Measurements from ENCODE around the gene WDR6. TPM values are rescaled to one million over a fixed set of nuclear protein-coding genes. Genes with fewer than 3 reads are reported as not detected.
"Not testable (repeated sequence)": the region's sequence is repeated elsewhere in the genome, so short reads cannot be mapped to it uniquely, and the experiment has no call there.

The WDR6 gene
- total RNA-seq, 2 experiments from 2014 or later: 130 to 154 TPM

GRCh38 chr3:48999085-48999858 lies 7.9 kb upstream of the WDR6 start:
- Mint-ChIP-seq H3K4me3 (no peak overlapping the region), H3K9me3 (ENCODE audit: low read depth) (no peaks in the 10 kb centered on the region), H3K27ac (no peak overlapping the region), H3K27me3 (no peaks in the 10 kb centered on the region), H3K4me1 (peaks cover 13% of the 10 kb centered on the region), H3K36me3 (peaks cover 5% of the 10 kb centered on the region)
- DNase-seq (no peak), ATAC-seq (no peak)
- CTCF ChIA-PET: interaction anchor here (1.3 kb wide), 1 partner anchor 11 kb away, joined by 6 read pairs; no protein-coding TSS in a partner anchor

GRCh38 chr3:49001155-49001554 lies 6.0 kb upstream of the WDR6 start:
- Mint-ChIP-seq H3K36me3 (no peaks in the 10 kb centered on the region), H3K9me3 (ENCODE audit: low read depth) (no peaks in the 10 kb centered on the region), H3K27me3 (no peaks in the 10 kb centered on the region), H3K4me3 (no peak overlapping the region), H3K4me1 (peaks cover 3% of the 10 kb centered on the region), H3K27ac (peak overlapping the region; percentile 39)
- ATAC-seq (no peak), DNase-seq (no peak)
- CTCF ChIA-PET: interaction anchor here (1.2 kb wide), 1 partner anchor 10 kb away, joined by 4 read pairs; no protein-coding TSS in a partner anchor

- CTCF ChIA-PET: interaction anchor here (5.6 kb wide), 2 partner anchors 14 to 15 kb away, joined by 101 to 127 read pairs; partner anchors contain the start of genes DALRD3, NDUFAF3 and P4HTM
- Mint-ChIP-seq H3K9me3 (ENCODE audit: low read depth) (no peaks in the 10 kb centered on the region), H3K36me3 (peaks cover 2% of the 10 kb centered on the region), H3K27me3 (no peaks in the 10 kb centered on the region), H3K4me3 (no peak overlapping the region), H3K4me1 (peaks cover 20% of the 10 kb centered on the region), H3K27ac (no peak overlapping the region)
- DNase-seq (no peak), ATAC-seq (no peak)
Measured at GRCh38 chr3:49004352-49005302, 2.6 kb upstream of the WDR6 start.

- Mint-ChIP-seq H3K4me1 (peaks cover 20% of the 10 kb centered on the region), H3K9me3 (ENCODE audit: low read depth) (no peaks in the 10 kb centered on the region), H3K4me3 (no peak overlapping the region), H3K27ac (no peak overlapping the region), H3K36me3 (peaks cover 2% of the 10 kb centered on the region), H3K27me3 (no peaks in the 10 kb centered on the region)
- no peak for DNase-seq
- CTCF ChIA-PET: interaction anchor here (5.6 kb wide), 2 partner anchors 14 to 15 kb away, joined by 101 to 127 read pairs; partner anchors contain the start of genes DALRD3, NDUFAF3 and P4HTM
- ATAC-seq: no peak
Measured at GRCh38 chr3:49005303-49005680, 1.9 kb upstream of the WDR6 start.

- no peaks in the 10 kb centered on the region for H3K9me3 Mint-ChIP-seq (ENCODE audit: low read depth)
- H3K27me3 Mint-ChIP-seq: no peaks in the 10 kb centered on the region
- H3K4me3 Mint-ChIP-seq: peak overlapping the region; percentile 87
- DNase-seq (no peak), ATAC-seq (no peak)
- H3K36me3 Mint-ChIP-seq: peaks cover 2% of the 10 kb centered on the region
- CTCF ChIA-PET: interaction anchor here (2.6 to 5.6 kb wide), 3 partner anchors 9 to 16 kb away, joined by 16 to 127 read pairs (median 101); partner anchors contain the start of genes DALRD3, NDUFAF3 and P4HTM
- H3K4me1 Mint-ChIP-seq: peaks cover 20% of the 10 kb centered on the region
- peak overlapping the region; percentile 95 for H3K27ac Mint-ChIP-seq
Measured at GRCh38 chr3:49005998-49006397, 1.2 kb upstream of the WDR6 start.

GRCh38 chr3:49006408-49007067 lies 653 bp upstream of the WDR6 start:
- DNase-seq: no peak
- Mint-ChIP-seq H3K27ac (peak overlapping the region; percentile 95), H3K36me3 (peaks cover 2% of the 10 kb centered on the region), H3K4me3 (peak overlapping the region; percentile 87), H3K27me3 (no peaks in the 10 kb centered on the region), H3K4me1 (peaks cover 20% of the 10 kb centered on the region), H3K9me3 (ENCODE audit: low read depth) (no peaks in the 10 kb centered on the region)
- CTCF ChIA-PET: interaction anchor here (0.7 to 5.6 kb wide), 19 partner anchors 9 to 606 kb away, joined by 3 to 127 read pairs (median 4); partner anchors contain the start of genes ARIH2, DALRD3, IMPDH2 and KLHDC8B
- ATAC-seq: no peak

- peaks cover 7% of the 10 kb centered on the region for H3K36me3 Mint-ChIP-seq
- no peaks in the 10 kb centered on the region for H3K27me3 Mint-ChIP-seq
- H3K9me3 Mint-ChIP-seq (ENCODE audit: low read depth): no peaks in the 10 kb centered on the region
- peak; percentile 69 for ATAC-seq
- DNase-seq: peak; percentile 95
- peaks cover 23% of the 10 kb centered on the region for H3K4me1 Mint-ChIP-seq
- H3K4me3 Mint-ChIP-seq: peak overlapping the region; percentile 87
- peak overlapping the region; percentile 95 for H3K27ac Mint-ChIP-seq
- CTCF ChIA-PET: interaction anchor here (0.9 to 5.6 kb wide), 13 partner anchors 11 to 607 kb away, joined by 3 to 127 read pairs (median 4); partner anchors contain the start of genes ARIH2, DALRD3, NCKIPSD and NDUFAF3
Measured at GRCh38 chr3:49007771-49008528, 759 bp downstream of the WDR6 start.

- not testable (repeated sequence) for H3K36me3 Mint-ChIP-seq; H3K27me3 Mint-ChIP-seq; DNase-seq; ATAC-seq; H3K9me3 Mint-ChIP-seq (ENCODE audit: low read depth)
- Mint-ChIP-seq H3K27ac (peak overlapping the region; percentile 95), H3K4me3 (peak overlapping the region; percentile 87), H3K4me1 (peaks cover 23% of the 10 kb centered on the region)
- CTCF ChIA-PET: interaction anchor here (1.0 to 5.6 kb wide), 5 partner anchors 11 to 441 kb away, joined by 3 to 127 read pairs (median 15); partner anchors contain the start of genes DALRD3, NDUFAF3, P4HTM and QRICH1
Measured at GRCh38 chr3:49008627-49009026, 1.4 kb downstream of the WDR6 start.

GRCh38 chr3:49009396-49009795 lies 2.2 kb downstream of the WDR6 start:
- Mint-ChIP-seq H3K36me3 (peaks cover 9% of the 10 kb centered on the region), H3K27me3 (no peaks in the 10 kb centered on the region), H3K4me3 (no peak overlapping the region), H3K27ac (peak overlapping the region; percentile 20), H3K9me3 (ENCODE audit: low read depth) (no peaks in the 10 kb centered on the region), H3K4me1 (peaks cover 23% of the 10 kb centered on the region)
- DNase-seq (no peak), ATAC-seq (no peak)
- CTCF ChIA-PET: interaction anchor here (0.8 to 5.6 kb wide), 5 partner anchors 10 to 440 kb away, joined by 3 to 127 read pairs (median 3); partner anchors contain the start of genes DALRD3, NDUFAF3, P4HTM and QRICH1

- no peak overlapping the region for H3K27ac Mint-ChIP-seq
- H3K27me3 Mint-ChIP-seq: no peaks in the 10 kb centered on the region
- DNase-seq (no peak), ATAC-seq (no peak)
- H3K36me3 Mint-ChIP-seq: peaks cover 18% of the 10 kb centered on the region
- peaks cover 28% of the 10 kb centered on the region for H3K4me1 Mint-ChIP-seq
- no peak overlapping the region for H3K4me3 Mint-ChIP-seq
- no peaks in the 10 kb centered on the region for H3K9me3 Mint-ChIP-seq (ENCODE audit: low read depth)
- CTCF ChIA-PET: interaction anchor here (1.4 to 5.4 kb wide), 2 partner anchors 13 to 24 kb away, joined by 3 to 42 read pairs; partner anchors contain the start of gene P4HTM
Measured at GRCh38 chr3:49012441-49013017, 5.3 kb downstream of the WDR6 start.

- CTCF ChIA-PET: interaction anchor here (0.6 to 5.4 kb wide), 6 partner anchors 9 to 94 kb away, joined by 3 to 42 read pairs (median 4); partner anchors contain the start of genes ARIH2, NDUFAF3 and P4HTM
- peaks cover 17% of the 10 kb centered on the region for H3K36me3 Mint-ChIP-seq
- H3K4me1 Mint-ChIP-seq: peaks cover 27% of the 10 kb centered on the region
- H3K9me3 Mint-ChIP-seq (ENCODE audit: low read depth): no peaks in the 10 kb centered on the region
- no peaks in the 10 kb centered on the region for H3K27me3 Mint-ChIP-seq
- DNase-seq (no peak), ATAC-seq (no peak)
- no peak overlapping the region for H3K4me3 Mint-ChIP-seq
- H3K27ac Mint-ChIP-seq: no peak overlapping the region
Measured at GRCh38 chr3:49013113-49013737, 6.0 kb downstream of the WDR6 start.

Data from activated CD8-positive, alpha-beta memory T cell treated with anti-CD3 and anti-CD28 coated beads, Interleukin-2, amount 10 ng/mL, durations not matched to agents 7 days and 5 days (primary cell).